ENCODE data around the gene CD248.
A peak's percentile ranks its signal among the peaks of the same experiment; 100 is the strongest.

CD248 gene

DNA sequence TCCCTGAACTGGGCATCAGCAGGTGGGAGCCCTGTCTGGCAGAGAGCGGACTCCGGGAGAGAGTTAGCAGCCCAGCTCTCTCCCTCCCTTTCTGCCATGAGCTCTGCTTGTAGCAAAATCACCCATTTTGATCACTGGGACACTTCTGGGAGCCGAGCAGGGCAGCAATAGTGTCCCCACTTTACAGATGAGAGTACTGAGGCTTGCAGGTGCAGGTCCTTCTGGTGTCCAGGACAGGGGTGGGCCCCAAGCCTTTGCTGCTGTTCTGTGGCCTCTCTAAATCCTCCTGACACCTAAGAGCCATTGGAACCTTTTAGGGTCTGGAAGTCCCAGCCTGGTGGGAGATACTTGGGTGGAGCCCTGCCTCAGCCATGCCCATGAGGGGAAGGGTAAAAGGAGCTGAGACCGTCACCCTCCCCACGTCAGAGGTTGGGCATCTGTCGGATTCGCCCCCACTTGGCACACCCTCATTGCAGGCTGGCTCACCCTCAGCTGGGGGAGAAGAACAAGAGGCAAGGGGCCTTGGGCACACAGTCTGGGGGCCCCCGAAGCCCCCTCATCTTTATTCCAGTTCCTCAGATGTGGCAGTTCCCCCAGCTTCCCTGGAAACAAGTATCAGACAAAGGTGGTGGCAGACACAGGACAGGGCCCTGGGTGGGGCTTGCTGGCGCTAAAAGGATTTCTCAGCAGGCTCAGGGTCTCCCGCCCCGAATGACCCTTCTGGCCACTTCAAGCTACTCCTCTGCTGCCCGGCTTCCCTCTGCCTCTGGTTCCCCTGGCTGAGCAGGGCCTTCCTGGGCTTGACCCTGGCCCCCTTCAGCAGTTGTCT, 14.9 kb upstream of the CD248 start:
- TF ChIP-seq, protein P1, sequence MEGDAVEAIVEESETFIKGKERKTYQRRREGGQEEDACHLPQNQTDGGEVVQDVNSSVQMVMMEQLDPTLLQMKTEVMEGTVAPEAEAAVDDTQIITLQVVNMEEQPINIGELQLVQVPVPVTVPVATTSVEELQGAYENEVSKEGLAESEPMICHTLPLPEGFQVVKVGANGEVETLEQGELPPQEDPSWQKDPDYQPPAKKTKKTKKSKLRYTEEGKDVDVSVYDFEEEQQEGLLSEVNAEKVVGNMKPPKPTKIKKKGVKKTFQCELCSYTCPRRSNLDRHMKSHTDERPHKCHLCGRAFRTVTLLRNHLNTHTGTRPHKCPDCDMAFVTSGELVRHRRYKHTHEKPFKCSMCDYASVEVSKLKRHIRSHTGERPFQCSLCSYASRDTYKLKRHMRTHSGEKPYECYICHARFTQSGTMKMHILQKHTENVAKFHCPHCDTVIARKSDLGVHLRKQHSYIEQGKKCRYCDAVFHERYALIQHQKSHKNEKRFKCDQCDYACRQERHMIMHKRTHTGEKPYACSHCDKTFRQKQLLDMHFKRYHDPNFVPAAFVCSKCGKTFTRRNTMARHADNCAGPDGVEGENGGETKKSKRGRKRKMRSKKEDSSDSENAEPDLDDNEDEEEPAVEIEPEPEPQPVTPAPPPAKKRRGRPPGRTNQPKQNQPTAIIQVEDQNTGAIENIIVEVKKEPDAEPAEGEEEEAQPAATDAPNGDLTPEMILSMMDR (IDR thresholded peaks at IDR 0.05; ENCODE audit: insufficient read depth, missing control alignments) = no peak
- FAIRE-seq (no peak), DNase-seq (ENCODE audit: insufficient read length, low spot score) (no peak)

DNA sequence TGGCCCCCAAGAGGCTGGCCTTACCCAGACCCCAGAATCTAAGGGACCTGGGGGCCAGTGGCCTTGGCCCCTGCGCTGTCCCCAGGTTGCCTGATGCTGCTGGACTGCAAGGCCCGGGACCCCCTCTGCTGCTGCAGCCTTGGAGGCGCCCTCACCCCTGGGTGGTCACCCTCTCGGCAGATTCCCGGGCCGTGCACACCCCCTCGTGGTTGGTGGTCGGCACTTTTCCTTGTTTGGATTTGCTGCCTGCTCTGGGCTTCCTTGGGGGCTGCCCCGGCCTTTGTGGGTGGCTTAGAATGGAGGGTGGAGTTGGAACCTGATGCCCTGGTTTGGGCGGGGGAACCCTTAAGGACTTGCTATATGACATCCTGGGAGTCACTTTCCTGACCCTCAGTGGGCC, 14.1 kb upstream of the CD248 start:
- TF ChIP-seq, protein P1 (IDR thresholded peaks at IDR 0.05; ENCODE audit: insufficient read depth, missing control alignments) = peak; percentile 15
- no peak for FAIRE-seq
- no peak for DNase-seq (ENCODE audit: insufficient read length, low spot score)

DNA sequence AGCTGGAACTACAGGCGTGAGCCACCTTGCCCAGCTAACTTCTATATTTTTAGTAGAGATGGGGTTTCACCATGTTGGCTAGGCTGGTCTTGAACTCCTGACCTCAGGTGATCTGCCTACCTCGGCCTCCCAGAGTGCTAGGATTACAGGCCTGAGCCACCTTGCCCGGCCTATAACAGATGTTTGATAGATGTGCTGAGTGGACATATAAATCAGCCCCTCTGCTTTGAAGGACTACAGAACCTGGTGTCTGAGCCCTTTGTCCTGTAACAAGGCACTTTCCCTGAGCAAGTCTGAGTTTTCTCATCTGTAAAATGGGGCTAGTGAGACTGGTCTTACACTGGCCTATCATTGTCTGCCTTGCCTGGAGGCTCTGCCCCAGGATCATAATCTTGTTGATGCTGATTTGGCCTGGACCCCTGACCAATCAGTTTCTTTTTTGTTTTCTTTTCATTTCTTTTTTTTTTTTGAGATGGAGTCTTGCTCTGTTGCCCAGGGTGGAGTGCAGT, 12.4 kb upstream of the CD248 start:
- FAIRE-seq (no peak), DNase-seq (ENCODE audit: insufficient read length, low spot score) (no peak)
- TF ChIP-seq, protein P1 (IDR thresholded peaks at IDR 0.05; ENCODE audit: insufficient read depth, missing control alignments) = no peak

DNA sequence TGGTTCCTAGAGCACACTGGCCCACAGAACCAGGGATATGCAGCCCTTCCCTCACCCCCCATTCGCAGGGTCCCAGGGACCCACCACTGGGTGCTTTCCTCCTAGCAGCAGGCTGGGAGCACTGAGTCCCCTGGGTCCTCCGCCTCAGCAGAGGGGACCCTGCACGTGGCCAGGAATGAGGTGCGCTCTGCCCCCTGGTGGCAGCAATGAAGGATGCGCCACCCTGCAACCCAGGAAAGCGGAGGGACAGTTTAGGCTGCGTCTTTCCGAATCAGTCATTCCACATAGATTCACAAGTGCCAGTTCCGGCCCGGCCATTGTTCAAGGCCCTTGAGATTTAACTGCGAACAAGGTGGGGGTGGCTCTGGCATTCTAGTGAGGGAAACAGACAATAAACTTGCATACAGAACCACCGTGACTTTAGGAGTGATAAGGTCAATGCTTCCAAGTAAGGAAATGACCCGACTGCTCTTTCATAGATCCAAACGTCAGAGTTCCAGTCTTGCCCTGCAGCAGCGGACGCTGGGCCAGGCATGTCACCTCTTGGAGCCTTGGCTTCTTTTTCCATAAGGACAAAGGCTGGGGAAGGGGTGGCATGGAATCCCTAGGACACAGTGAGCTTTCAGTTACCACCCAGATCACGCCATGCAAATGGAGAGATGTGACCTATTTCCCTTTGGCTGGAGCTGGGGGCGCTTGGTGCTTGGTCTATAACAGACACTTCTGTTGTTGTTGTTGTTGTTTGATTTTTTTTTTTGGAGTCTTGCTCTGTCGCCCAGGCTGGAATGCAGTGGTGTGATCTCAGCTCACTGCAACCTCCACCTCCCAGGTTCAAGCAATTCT, 11.7 kb upstream of the CD248 start:
- DNase-seq (ENCODE audit: insufficient read length, low spot score) = peak; percentile 87
- no peak for FAIRE-seq
- TF ChIP-seq, protein P1 (IDR thresholded peaks at IDR 0.05; ENCODE audit: insufficient read depth, missing control alignments) = peak; percentile 93

DNA sequence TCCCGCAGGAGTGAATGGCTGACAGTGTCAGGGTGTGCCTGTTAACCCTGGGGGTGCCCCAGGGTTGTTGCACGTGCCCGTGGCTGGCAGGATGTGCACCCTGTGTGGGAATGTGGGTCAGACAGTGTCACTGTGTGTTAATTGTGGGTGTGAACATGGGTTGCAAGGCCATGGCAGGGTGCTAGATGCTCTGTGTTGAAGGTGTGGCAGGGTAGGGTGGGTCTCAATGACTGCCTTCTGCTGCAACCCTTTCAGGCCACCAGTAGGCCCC, 11.1 kb upstream of the CD248 start:
- FAIRE-seq (no peak), DNase-seq (ENCODE audit: insufficient read length, low spot score) (no peak)
- TF ChIP-seq, protein P1 (IDR thresholded peaks at IDR 0.05; ENCODE audit: insufficient read depth, missing control alignments) = no peak

DNA sequence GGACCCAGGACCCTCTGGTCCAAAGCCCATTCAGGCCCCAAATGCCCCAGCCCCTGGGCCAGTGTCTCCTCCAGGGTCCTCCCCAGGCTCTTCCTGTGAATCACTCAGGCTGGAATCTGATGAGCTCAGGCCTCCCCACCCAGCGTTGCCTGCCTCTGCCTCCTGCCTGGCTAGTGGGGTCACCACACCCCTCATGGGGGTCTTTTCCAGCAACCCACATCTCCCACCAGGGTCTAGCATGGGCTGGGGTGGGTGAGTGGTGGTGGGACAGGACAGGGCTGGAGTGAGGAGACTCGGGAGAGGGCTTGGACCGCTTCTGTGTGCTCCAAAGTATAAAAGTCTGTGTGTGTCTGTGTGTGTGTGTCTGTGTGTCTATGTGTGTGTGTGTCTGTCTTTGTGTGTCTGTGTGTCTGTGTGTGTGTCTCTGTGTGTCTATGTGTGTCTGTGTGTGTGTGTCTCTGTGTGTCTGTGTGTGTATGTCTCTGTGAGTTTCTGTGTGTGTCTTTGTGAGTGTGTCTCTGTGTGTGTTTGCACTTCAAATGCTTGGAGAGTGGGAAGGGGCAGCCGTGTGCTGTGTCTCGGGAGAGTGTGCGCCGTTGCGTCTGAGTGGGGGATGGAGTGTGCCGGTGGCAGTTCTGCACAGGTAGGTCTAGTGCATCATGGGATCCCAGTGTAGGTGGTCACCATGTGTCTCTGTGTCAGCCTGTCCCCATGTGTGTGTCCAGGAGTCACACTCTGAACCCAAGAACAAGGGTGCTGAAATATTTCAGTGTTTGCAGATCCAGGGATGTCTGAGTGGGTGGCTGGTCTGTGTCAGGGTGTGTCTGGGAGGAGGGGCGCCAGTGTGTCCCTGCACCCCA, 10.6 kb upstream of the CD248 start:
- TF ChIP-seq, protein P1 (IDR thresholded peaks at IDR 0.05; ENCODE audit: insufficient read depth, missing control alignments) = no peak
- no peak for FAIRE-seq
- no peak for DNase-seq (ENCODE audit: insufficient read length, low spot score)

Data from D721Med (cell line).